H9 (cell line): ENCODE data around the gene ZNF768. TPM values are rescaled to one million over a fixed set of nuclear protein-coding genes. Genes with fewer than 3 reads are reported as not detected.
"Not testable (repeated sequence)": the region's sequence is repeated elsewhere in the genome, so short reads cannot be mapped to it uniquely, and the experiment has no call there.

Experiments
- DNase-seq: peaks from one replicate; pipeline ENCODE4 v3.0.0-alpha.2; 2017
- H2AFZ ChIP-seq: one replicate; pipeline ENCODE4 v1.6.1; 2013; ENCODE audit warnings: mild to moderate bottlenecking, low read length, control low read depth, moderate library complexity
- H2AK5ac ChIP-seq: 2 replicates; pipeline ENCODE4 v1.6.1; 2013; ENCODE audit warnings: low read length, control low read depth, mixed read lengths; ENCODE audit not compliant: insufficient read length
- H2BK120ac ChIP-seq: one replicate; pipeline ENCODE4 v1.6.1; 2013; ENCODE audit warnings: low read depth, mild to moderate bottlenecking, low read length, control low read depth, inconsistent platforms; ENCODE audit not compliant: poor library complexity, severe bottlenecking
- H2BK12ac ChIP-seq: 2 replicates; pipeline ENCODE4 v1.6.1; 2013; ENCODE audit warnings: low read length, control low read depth, mixed read lengths, low read depth; ENCODE audit not compliant: insufficient read length
- H2BK15ac ChIP-seq: 2 replicates; pipeline ENCODE4 v1.6.1; 2013; ENCODE audit warnings: low read depth, low read length, control low read depth
- H2BK20ac ChIP-seq: one replicate; pipeline ENCODE4 v1.6.1; 2013; ENCODE audit warnings: low read depth, mild to moderate bottlenecking, low read length, control low read depth, inconsistent platforms; ENCODE audit not compliant: poor library complexity, severe bottlenecking
- H2BK5ac ChIP-seq: 2 replicates; pipeline ENCODE4 v1.6.1; 2013; ENCODE audit warnings: low read length, control low read depth, mixed read lengths; ENCODE audit not compliant: insufficient read length
- H3K14ac ChIP-seq: 2 replicates; pipeline ENCODE4 v1.6.1; 2013; ENCODE audit warnings: low read length, control low read depth; ENCODE audit not compliant: insufficient read depth
- H3K18ac ChIP-seq: 2 replicates; pipeline ENCODE4 v1.6.1; 2013; ENCODE audit warnings: low read depth, mild to moderate bottlenecking, mixed read lengths, low read length, control low read depth; ENCODE audit not compliant: insufficient read length
- H3K23ac ChIP-seq: 2 replicates; pipeline ENCODE4 v1.6.1; 2013; ENCODE audit warnings: low read length, control low read depth, mixed read lengths, low read depth; ENCODE audit not compliant: insufficient read length
- H3K23me2 ChIP-seq: 2 replicates; pipeline ENCODE4 v1.6.1; 2013; ENCODE audit warnings: low read depth, mild to moderate bottlenecking, mixed read lengths, low read length, control low read depth; ENCODE audit not compliant: insufficient read length, poor library complexity, severe bottlenecking
- H3K27ac ChIP-seq: 2 replicates; pipeline ENCODE4 v1.5.1; 2013; ENCODE audit warnings: low read length, control low read depth, mixed read lengths, low read depth; ENCODE audit not compliant: insufficient read length
- H3K27me3 ChIP-seq: 2 replicates; pipeline ENCODE4 v1.6.1; 2013; ENCODE audit warnings: low read length, control low read depth, inconsistent platforms; ENCODE audit not compliant: insufficient read depth
- H3K4ac ChIP-seq: 2 replicates; pipeline ENCODE4 v1.6.1; 2013; ENCODE audit warnings: low read depth, mild to moderate bottlenecking, control low read depth, inconsistent platforms, low read length, moderate library complexity
- H3K4me1 ChIP-seq: 2 replicates; pipeline ENCODE4 v1.6.1; 2013; ENCODE audit warnings: low read length, control low read depth, inconsistent platforms; ENCODE audit not compliant: insufficient read depth
- H3K4me2 ChIP-seq: 2 replicates; pipeline ENCODE4 v1.6.1; 2013; ENCODE audit warnings: low read length, control low read depth, mixed read lengths; ENCODE audit not compliant: insufficient read length, insufficient read depth
- H3K56ac ChIP-seq: 2 replicates; pipeline ENCODE4 v1.6.1; 2013; ENCODE audit warnings: low read depth, mild to moderate bottlenecking, mixed read lengths, low read length, control low read depth; ENCODE audit not compliant: insufficient read length
- H3K79me1 ChIP-seq: 2 replicates; pipeline ENCODE4 v1.6.1; 2013; ENCODE audit warnings: low read depth, mild to moderate bottlenecking, moderate library complexity, low read length, control low read depth, inconsistent platforms; ENCODE audit not compliant: insufficient read depth, poor library complexity, severe bottlenecking
- H3K79me2 ChIP-seq: 2 replicates; pipeline ENCODE4 v1.6.1; 2013; ENCODE audit warnings: low read length, control low read depth, inconsistent platforms; ENCODE audit not compliant: insufficient read depth
- H3K9ac ChIP-seq: 2 replicates; pipeline ENCODE4 v1.6.1; 2013; ENCODE audit warnings: low read length, control low read depth, mixed read lengths; ENCODE audit not compliant: insufficient read length; ENCODE audit errors: extremely low read depth
- H3K9me3 ChIP-seq: one replicate; pipeline ENCODE4 v1.6.1; 2013; ENCODE audit warnings: low read depth, low read length, inconsistent platforms; ENCODE audit not compliant: control insufficient read depth
- H3T11ph ChIP-seq: one replicate; pipeline ENCODE4 v1.6.1; 2013; ENCODE audit warnings: mild to moderate bottlenecking, low read length, control low read depth, inconsistent platforms
- H4K20me1 ChIP-seq: one replicate; pipeline ENCODE4 v1.6.1; 2013; ENCODE audit not compliant: control insufficient read depth, insufficient read length, insufficient read depth
- H4K5ac ChIP-seq: 2 replicates; pipeline ENCODE4 v1.6.1; 2013; ENCODE audit warnings: low read depth, mild to moderate bottlenecking, mixed read lengths, low read length, control low read depth; ENCODE audit not compliant: insufficient read length
- H4K8ac ChIP-seq: replicated peaks from 2 replicates; pipeline ENCODE4 v1.6.1; 2013; ENCODE audit warnings: low read length, control low read depth, mixed read lengths, low read depth; ENCODE audit not compliant: insufficient read length
- H4K91ac ChIP-seq: 2 replicates; pipeline ENCODE4 v1.6.1; 2013; ENCODE audit warnings: low read depth, mild to moderate bottlenecking, moderate library complexity, mixed read lengths, low read length, control low read depth; ENCODE audit not compliant: insufficient read length
- H3K27ac Mint-ChIP-seq, 3 experiments: 2 replicates in 2 of 3; 3 replicates in 1 of 3; pipeline ENCODE4 v1.8.0; 2020 to 2021; ENCODE audit warnings: mixed read lengths in 3 of 3, mild to moderate bottlenecking in 1 of 3, moderate library complexity in 1 of 3
- H3K27me3 Mint-ChIP-seq: 2 replicates; pipeline ENCODE4 v1.8.0; 2021; ENCODE audit warnings: low read depth, mild to moderate bottlenecking, moderate library complexity, mixed read lengths
- H3K36me3 Mint-ChIP-seq, 3 experiments: 2 replicates in 2 of 3; 3 replicates in 1 of 3; pipeline ENCODE4 v1.8.0; 2020 to 2021; ENCODE audit warnings: low read depth in 3 of 3, mixed read lengths in 3 of 3; ENCODE audit not compliant: insufficient read depth in 1 of 3
- H3K4me1 Mint-ChIP-seq, 2 experiments: 2 replicates each; pipeline ENCODE4 v1.8.0; 2020; ENCODE audit warnings: mixed read lengths in 2 of 2
- H3K4me3 Mint-ChIP-seq, 2 experiments: 2 replicates in 1 of 2; 3 replicates in 1 of 2; pipeline ENCODE4 v1.8.0; 2020 to 2021; ENCODE audit warnings: mild to moderate bottlenecking in 2 of 2, mixed read lengths in 2 of 2, moderate library complexity in 1 of 2
- H3K9me3 Mint-ChIP-seq, 2 experiments: 2 replicates in 1 of 2; 3 replicates in 1 of 2; pipeline ENCODE4 v1.8.0; 2020; ENCODE audit warnings: mild to moderate bottlenecking in 2 of 2, mixed read lengths in 2 of 2, moderate library complexity in 1 of 2
- WGBS: extraction: QIAGEN DNeasy Blood & Tissue Kit; methylation state at CpG from one replicate; pipeline ENCODE4 v1.1.7; 2013; ENCODE audit warnings: missing lambda C conversion rate, low lambda C conversion rate, mixed read lengths; ENCODE audit not compliant: insufficient read length; ENCODE audit errors: extremely low coverage; 5-methylcytosine and 5-hydroxymethylcytosine counted together
- total RNA-seq: library from RNA; stranded (reverse); gene quantifications from 2 replicates; pipeline ENCODE4 v1.2.1, GENCODE V29; 2021

Gene ZNF768
- total RNA-seq, 1 experiment from 2014 or later: 40.0 TPM

DNA sequence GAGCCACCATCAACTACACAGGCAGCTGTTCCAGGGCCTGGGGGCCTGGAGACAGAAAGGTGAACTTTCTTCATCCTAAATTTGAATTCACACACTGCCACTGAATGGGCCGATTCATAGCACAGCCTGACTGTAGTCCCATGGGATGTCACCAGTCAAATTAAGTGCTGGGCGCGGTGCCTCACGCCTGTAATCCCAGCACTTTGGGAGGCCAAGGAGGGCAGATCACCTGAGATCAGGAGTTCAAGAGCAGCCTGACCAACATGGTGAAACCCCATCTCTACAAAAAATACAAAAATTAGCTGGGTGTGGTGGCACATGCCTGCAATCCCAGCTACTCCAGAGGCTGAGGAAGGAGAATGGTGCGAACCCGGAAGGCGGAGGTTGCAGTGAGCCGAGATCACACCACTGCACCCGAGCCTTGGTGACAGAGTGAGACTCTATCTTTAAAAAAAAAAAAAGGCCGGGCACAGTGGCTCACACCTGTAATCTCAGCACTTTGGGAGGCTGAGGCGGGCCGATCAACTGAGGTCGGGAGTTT lies 13.7 kb upstream of the ZNF768 start:
- H3K27ac Mint-ChIP-seq: peak overlapping the region in 1 of 3 experiments; percentile 56; a peak in 2 of 7 replicates
- H3K9ac ChIP-seq: not testable (repeated sequence)

More for the DNA sequence above, 13.7 kb upstream of the ZNF768 start:
- H3K56ac ChIP-seq, H3K79me1 ChIP-seq, H2BK12ac ChIP-seq, H4K8ac ChIP-seq, H3K27ac ChIP-seq, H2BK120ac ChIP-seq, H3K4me1 ChIP-seq, H2AK5ac ChIP-seq, H3K79me2 ChIP-seq, H4K5ac ChIP-seq, H2BK20ac ChIP-seq, H3K14ac ChIP-seq, H2AFZ ChIP-seq, H3K4me2 ChIP-seq, H4K91ac ChIP-seq, H3K27me3 ChIP-seq, H3K23ac ChIP-seq, DNase-seq, H3K18ac ChIP-seq, H2BK15ac ChIP-seq, H4K20me1 ChIP-seq, H3K27me3 Mint-ChIP-seq, H3T11ph ChIP-seq, H2BK5ac ChIP-seq, H3K9me3 Mint-ChIP-seq, H3K9me3 ChIP-seq, H3K4ac ChIP-seq: not testable (repeated sequence)
- Mint-ChIP-seq H3K4me1 (peaks cover 17 to 20% of the 10 kb centered on the region in 2 experiments), H3K36me3 (peaks cover 3 to 13% (median 6%) of the 10 kb centered on the region in 3 experiments; a peak in 6 of 7 replicates), H3K4me3 (0 out of 5 replicates have a peak overlapping the region, but pooled peaks of 1 of the 2 experiments have one; percentile 7)
- no CpG with 5 or more reads among the region's 13 CpGs for WGBS
- H3K23me2 ChIP-seq: peaks cover 11% of the 10 kb centered on the region
